ENCODE measurements around the gene DLGAP1. TPM values are rescaled to one million over a fixed set of nuclear protein-coding genes. Genes with fewer than 3 reads are reported as not detected.

DLGAP1 gene
- total RNA-seq, 1 donor from 2014 or later, result 11.5 TPM

DNA sequence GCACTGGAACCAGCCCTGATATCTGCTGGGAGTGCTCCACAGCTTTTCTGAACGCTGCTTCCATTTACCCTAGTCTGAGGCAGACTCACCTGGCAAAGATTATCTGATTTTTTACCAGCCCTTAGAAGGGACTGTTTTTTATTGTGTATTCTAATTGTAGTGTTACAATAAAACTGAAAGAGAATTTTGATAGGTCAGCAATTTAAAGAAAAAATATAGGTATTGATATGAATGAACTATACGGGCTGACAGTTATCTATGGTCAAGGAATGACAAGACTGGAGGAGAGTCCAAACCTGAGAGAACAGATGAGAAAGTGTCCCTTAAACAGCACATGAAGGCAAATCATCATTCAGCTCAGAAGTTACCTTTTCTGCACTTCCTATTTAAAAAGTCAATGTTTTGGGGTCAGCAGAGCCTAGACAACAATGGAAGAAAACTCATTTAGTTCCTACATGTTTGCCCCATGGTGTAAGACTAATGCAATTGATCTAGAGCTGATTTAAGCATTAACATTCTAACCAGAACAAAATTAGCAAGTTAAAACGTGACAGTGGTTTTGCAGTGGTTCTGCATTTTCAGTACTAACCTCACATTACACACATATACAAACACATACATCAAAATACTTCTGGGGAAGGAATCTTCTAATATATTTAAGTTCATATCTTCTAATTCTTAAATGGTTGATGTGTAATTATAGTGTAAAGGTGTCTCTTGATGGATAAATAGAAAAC lies 504.3 kb downstream of the DLGAP1 start:
- TF ChIP-seq CTCF (conservative IDR thresholded peaks at IDR 0.05), result no peak
- no peak overlapping the region for H3K27ac Mint-ChIP-seq (ENCODE audit: unreplicated experiment)
- H3K27me3 Mint-ChIP-seq (ENCODE audit: low read depth), result no peaks in the 10 kb centered on the region
- no peaks in the 10 kb centered on the region for H3K4me1 Mint-ChIP-seq
- peaks cover 6% of the 10 kb centered on the region for H3K9me3 Mint-ChIP-seq
- H3K4me3 Mint-ChIP-seq, result no peak overlapping the region
- H3K36me3 Mint-ChIP-seq (ENCODE audit: low read depth), result peaks cover 3% of the 10 kb centered on the region
- no peak for DNase-seq (ENCODE audit: low read depth, low spot score)

- Mint-ChIP-seq H3K27me3 (ENCODE audit: low read depth) (no peaks in the 10 kb centered on the region), H3K4me1 (no peaks in the 10 kb centered on the region), H3K27ac (ENCODE audit: unreplicated experiment) (no peak overlapping the region), H3K4me3 (no peak overlapping the region), H3K9me3 (peaks cover 5% of the 10 kb centered on the region), H3K36me3 (ENCODE audit: low read depth) (peaks cover 3% of the 10 kb centered on the region)
- DNase-seq (ENCODE audit: low read depth, low spot score), result no peak
- TF ChIP-seq CTCF (conservative IDR thresholded peaks at IDR 0.05), result no peak
Measured at GRCh38 chr18:3948958-3949357, 506.1 kb downstream of the DLGAP1 start.

DNA sequence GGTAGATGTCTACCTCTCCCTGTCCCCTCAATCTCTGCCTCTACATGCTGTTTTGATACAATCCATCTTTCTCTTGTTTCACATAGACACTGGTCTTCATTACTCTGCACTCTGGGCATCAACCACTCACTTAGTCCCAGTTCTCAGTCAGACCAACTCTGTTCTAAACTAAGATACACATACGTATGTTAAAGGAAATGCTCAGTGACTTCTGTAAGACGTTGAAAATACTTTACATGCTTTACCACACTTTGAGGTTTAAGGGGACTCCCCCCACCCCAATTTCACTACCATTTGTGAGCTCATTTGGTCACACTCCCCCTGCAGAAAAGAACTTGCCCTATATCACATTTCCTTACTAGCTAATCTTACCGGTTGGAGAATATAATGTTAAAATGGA lies 507.7 kb downstream of the DLGAP1 start:
- Mint-ChIP-seq H3K4me3 (no peak overlapping the region), H3K27ac (ENCODE audit: unreplicated experiment) (no peak overlapping the region), H3K27me3 (ENCODE audit: low read depth) (no peaks in the 10 kb centered on the region), H3K36me3 (ENCODE audit: low read depth) (peaks cover 3% of the 10 kb centered on the region), H3K9me3 (peaks cover 2% of the 10 kb centered on the region), H3K4me1 (no peaks in the 10 kb centered on the region)
- TF ChIP-seq CTCF (conservative IDR thresholded peaks at IDR 0.05), result no peak
- DNase-seq (ENCODE audit: low read depth, low spot score), result no peak

- DNase-seq (ENCODE audit: low read depth, low spot score), result no peak
- H3K4me1 Mint-ChIP-seq, result peaks cover 3% of the 10 kb centered on the region
- H3K4me3 Mint-ChIP-seq, result no peak overlapping the region
- peaks cover 2% of the 10 kb centered on the region for H3K9me3 Mint-ChIP-seq
- TF ChIP-seq CTCF (conservative IDR thresholded peaks at IDR 0.05), result no peak
- no peak overlapping the region for H3K27ac Mint-ChIP-seq (ENCODE audit: unreplicated experiment)
- H3K27me3 Mint-ChIP-seq (ENCODE audit: low read depth), result no peaks in the 10 kb centered on the region
- peaks cover 9% of the 10 kb centered on the region for H3K36me3 Mint-ChIP-seq (ENCODE audit: low read depth)
Measured at GRCh38 chr18:3935305-3935704, 519.8 kb downstream of the DLGAP1 start.

DNA sequence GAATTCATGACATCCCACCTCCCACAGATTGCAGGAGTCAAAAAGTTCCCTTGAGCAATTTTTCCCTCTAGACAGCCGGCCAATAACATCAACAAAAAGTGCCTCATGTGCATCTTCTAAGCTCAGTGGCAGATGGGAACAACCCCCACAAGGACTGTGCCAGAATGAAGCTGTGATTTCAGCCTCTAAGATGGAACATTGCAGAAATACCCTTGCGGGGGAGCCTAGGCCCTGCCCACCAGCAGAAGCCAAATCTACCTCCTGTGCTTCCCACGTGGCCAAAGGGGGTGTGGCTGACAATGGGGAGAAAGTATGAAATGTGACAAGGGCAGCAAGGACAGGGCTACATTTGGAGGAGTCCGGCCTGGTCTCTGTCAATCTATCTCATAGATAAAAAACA lies 522.8 kb downstream of the DLGAP1 start:
- no peaks in the 10 kb centered on the region for H3K27me3 Mint-ChIP-seq (ENCODE audit: low read depth)
- H3K36me3 Mint-ChIP-seq (ENCODE audit: low read depth), result no peaks in the 10 kb centered on the region
- H3K4me1 Mint-ChIP-seq, result peaks cover 3% of the 10 kb centered on the region
- H3K4me3 Mint-ChIP-seq, result no peak overlapping the region
- no peak for TF ChIP-seq CTCF (conservative IDR thresholded peaks at IDR 0.05)
- DNase-seq (ENCODE audit: low read depth, low spot score), result no peak
- H3K27ac Mint-ChIP-seq (ENCODE audit: unreplicated experiment), result no peak overlapping the region
- H3K9me3 Mint-ChIP-seq, result no peaks in the 10 kb centered on the region
